K562 (cell line): ENCODE data around the gene C16orf90. TPM values are rescaled to one million over a fixed set of nuclear protein-coding genes. Genes with fewer than 3 reads are reported as not detected.

ENCODE experiments used
- ATAC-seq: fragments of 200-7000 bp; cut with Tn5 transposase; 3 replicates; pipeline ENCODE4 v1.9.1; 2020; ENCODE audit warnings: moderate library complexity
- BruUV-seq: library from RNA; stranded (reverse); fragments of 400-500 nt; replicated peaks from 2 replicates; lab custom pipeline; 2021; lab: Mats Ljungman, UMichigan
- CTCF ChIA-PET: fragments of 300-600 bp; formaldehyde crosslinking; extraction: SDS; loops from one replicate; lab custom pipeline; 2021; ENCODE audit warnings: low intra/inter-chr PET ratio; lab: Yijun Ruan, JAX
- POLR2A ChIA-PET: fragments of 300-600, 350-650 bp; sonication (Branson Sonifier 250); formaldehyde crosslinking; extraction: SDS; loops from one replicate; lab custom pipeline; 2021; ENCODE audit warnings: antibody characterized with exemption, inconsistent platforms; lab: Yijun Ruan, JAX
- DNase-seq, 4 experiments: peaks; one replicate each; pipeline versions ENCODE4 v3.0.0 to v3.0.0-alpha.2; 2011 to 2018; ENCODE audit warnings: low spot score in 3 of 4, mixed read lengths in 3 of 4; ENCODE audit errors: extremely low read depth in 1 of 4
- FAIRE-seq: peaks from 2 replicates; lab custom pipeline; 2011; peaks lifted over from hg19 to GRCh38; lab: Jason Lieb, UNC
- H2AFZ ChIP-seq: 2 replicates; pipeline ENCODE4 v1.6.0; 2011; ENCODE audit warnings: low read depth, low read length, control low read depth, inconsistent platforms
- H3K27ac ChIP-seq: fragments of 200-600 bp; 3 replicates; pipeline ENCODE4 v1.8.0; 2011; ENCODE audit warnings: low read depth, mild to moderate bottlenecking, control low read depth, inconsistent platforms, low read length, moderate library complexity, mixed read lengths; ENCODE audit errors: extremely low read depth
- H3K27me3 ChIP-seq, 2 experiments: fragments of 300-600 bp in 1 of 2; 2 replicates in 1 of 2; 3 replicates in 1 of 2; pipeline versions ENCODE4 v1.6.0 to v1.8.0; 2011; ENCODE audit warnings: inconsistent platforms in 2 of 2, low read length in 2 of 2, mild to moderate bottlenecking in 1 of 2, mixed read lengths in 1 of 2, moderate library complexity in 1 of 2; ENCODE audit not compliant: control insufficient read depth in 2 of 2, insufficient read depth in 2 of 2
- H3K36me3 ChIP-seq: fragments of 300-600 bp; 3 replicates; pipeline ENCODE4 v1.8.0; 2011; ENCODE audit warnings: mild to moderate bottlenecking, low read length, inconsistent platforms; ENCODE audit not compliant: control insufficient read depth, insufficient read depth
- H3K4me1 ChIP-seq, 2 experiments: fragments of 200-600 bp in 1 of 2; replicated peaks in 1 of 2; 2 replicates in 1 of 2; 3 replicates in 1 of 2; pipeline versions ENCODE4 v1.5.1 to v1.8.0; 2011; ENCODE audit warnings: inconsistent platforms in 2 of 2, low read length in 2 of 2, mild to moderate bottlenecking in 1 of 2, mixed read lengths in 1 of 2, moderate library complexity in 1 of 2; ENCODE audit not compliant: control insufficient read depth in 2 of 2, insufficient read depth in 2 of 2
- H3K4me2 ChIP-seq: 2 replicates; pipeline ENCODE4 v1.6.1; 2011; ENCODE audit warnings: low read length, control low read depth, inconsistent platforms, mixed read lengths; ENCODE audit not compliant: insufficient read depth
- H3K4me3 ChIP-seq: fragments of 200-600 bp; sonication (generic), shearing (Covaris generic); 2 replicates; pipeline ENCODE4 v1.5.1; 2016; ENCODE audit warnings: control low read depth, inconsistent platforms
- H3K79me2 ChIP-seq: fragments of 200-600 bp; 3 replicates; pipeline ENCODE4 v1.8.0; 2011; ENCODE audit warnings: low read length, inconsistent platforms; ENCODE audit not compliant: control insufficient read depth, insufficient read depth
- H3K9ac ChIP-seq, 2 experiments: 2 replicates each; pipeline versions ENCODE4 v1.6.0 to v1.6.1; 2011; ENCODE audit warnings: low read depth in 2 of 2, low read length in 2 of 2, control low read depth in 1 of 2, inconsistent platforms in 1 of 2, mild to moderate bottlenecking in 1 of 2, mixed read lengths in 1 of 2; ENCODE audit not compliant: insufficient read depth in 1 of 2
- H3K9me1 ChIP-seq: one replicate; pipeline ENCODE4 v1.6.0; 2011; ENCODE audit warnings: inconsistent platforms, mild to moderate bottlenecking, low read length, moderate library complexity; ENCODE audit not compliant: control insufficient read depth, insufficient read depth
- H3K9me3 ChIP-seq: replicated peaks from 2 replicates; pipeline ENCODE4 v1.5.1; 2011; ENCODE audit warnings: low read depth, low read length, inconsistent platforms; ENCODE audit not compliant: control insufficient read depth, insufficient read depth
- H4K20me1 ChIP-seq: replicated peaks from 2 replicates; pipeline ENCODE4 v1.6.1; 2011; ENCODE audit warnings: low read length, inconsistent platforms, mixed read lengths; ENCODE audit not compliant: control insufficient read depth, insufficient read depth
- GTF2A2 ChIP-seq: IDR thresholded peaks from 2 replicates; pipeline ENCODE4 v1.6.1; 2016; ENCODE audit warnings: mild to moderate bottlenecking, missing genetic modification characterization, missing compliant biosample characterization
- IFI16 ChIP-seq: fragments of 250-450 bp; sonication (Bioruptor Pico); IDR thresholded peaks from 2 replicates; pipeline ENCODE4 v2.1.2; 2022; ENCODE audit warnings: mild to moderate bottlenecking, inconsistent platforms
- L3MBTL2 ChIP-seq: fragments of 450-650 bp; IDR thresholded peaks from 2 replicates; pipeline ENCODE4 v1.6.1; 2016; ENCODE audit warnings: mild to moderate bottlenecking, moderate library complexity
- NR2F6 ChIP-seq: fragments of 450-650 bp; formaldehyde crosslinking; IDR thresholded peaks from 2 replicates; pipeline ENCODE4 v1.4.0; 2020; ENCODE audit warnings: mild to moderate bottlenecking
- PHB2 ChIP-seq: fragments of 450-650 bp; IDR thresholded peaks from 2 replicates; pipeline ENCODE4 v1.6.1; 2017; ENCODE audit warnings: low read depth
- PTRF ChIP-seq: fragments of 450-650 bp; IDR thresholded peaks from 2 replicates; pipeline ENCODE4 v1.6.1; 2016; ENCODE audit warnings: mild to moderate bottlenecking, missing genetic modification characterization, missing compliant biosample characterization
- RBM34 ChIP-seq: fragments of 200-400 bp; formaldehyde crosslinking; IDR thresholded peaks from 2 replicates; pipeline ENCODE4 v1.6.1; 2018; ENCODE audit warnings: low read length, borderline replicate concordance; ENCODE audit not compliant: insufficient read depth
- SIN3B ChIP-seq: fragments of 450-650 bp; IDR thresholded peaks from 2 replicates; pipeline ENCODE4 v1.6.1; 2017; ENCODE audit warnings: low read depth, mild to moderate bottlenecking, moderate library complexity
- SRSF3 ChIP-seq: fragments of 200-400 bp; formaldehyde crosslinking; IDR thresholded peaks from 2 replicates; pipeline ENCODE4 v1.6.1; 2016; ENCODE audit warnings: mild to moderate bottlenecking, low read length, moderate library complexity; ENCODE audit not compliant: insufficient read depth
- SRSF7 ChIP-seq: fragments of 200-400 bp; formaldehyde crosslinking; optimal IDR thresholded peaks from 2 replicates; pipeline ENCODE3; 2017; ENCODE audit warnings: mild to moderate bottlenecking, low read depth, low read length
- XRCC4 ChIP-seq: IDR thresholded peaks from one replicate; pipeline ENCODE4 v1.6.1; 2011; ENCODE audit not compliant: insufficient read depth, insufficient read length; ENCODE audit errors: extremely low read depth
- ZKSCAN1 ChIP-seq: fragments of 150-350 bp; IDR thresholded peaks from 2 replicates; pipeline ENCODE4 v1.6.1; 2016; ENCODE audit warnings: low read depth, low read length
- ZNF316 ChIP-seq: fragments of 450-650 bp; IDR thresholded peaks from 2 replicates; pipeline ENCODE4 v1.6.1; 2016
- WGBS: fragments of 100-300 bp; shearing (Covaris generic); methylation state at CpG from one replicate; pipeline ENCODE4 v1.1.6; 2016; ENCODE audit warnings: low coverage, mixed read lengths; ENCODE audit not compliant: insufficient coverage; ENCODE audit errors: missing lambda C conversion rate; 5-methylcytosine and 5-hydroxymethylcytosine counted together
- in situ Hi-C: fragments of 300-500 bp; cut with MboI; formaldehyde crosslinking; loops from 4 replicates; pipeline ENCODE4 v1.15.0; 2018; ENCODE audit warnings: inconsistent platforms, mixed read lengths
- intact Hi-C: fragments of 100-400 bp; cut with micrococcal nuclease; formaldehyde crosslinking; loops from 2 replicates; pipeline ENCODE4 v1.14.2; 2022
- polyA plus RNA-seq, 8 experiments: library from polyadenylated mRNA; depleted of rRNA in 4 of 8; stranded (reverse) in 5 of 8; unstranded in 3 of 8; fragments of >200 nt; fragmentation: Nextera tagmentation in 2 of 8; fragmentation: Illumina TruSeq in 1 of 8; extraction: Ambion mirVana in 2 of 8; extraction: Trizol in 1 of 8; gene quantifications; 2 replicates each; pipeline versions ENCODE4 v1.2.1 to v1.2.3, GENCODE V29; 2011 to 2014; ENCODE audit warnings: inconsistent platforms in 1 of 8, missing spikeins in 1 of 8
- total RNA-seq, 7 experiments: library from RNA; depleted of rRNA in 6 of 7; stranded (reverse); fragments of >200 nt in 6 of 7; fragmentation: Illumina TruSeq in 2 of 7; extraction: Trizol in 2 of 7; gene quantifications; 2 replicates each; pipeline versions ENCODE4 v1.2.1 to v1.2.3, GENCODE V29; 2011 to 2021; ENCODE audit warnings: low replicate concordance in 1 of 7
- TF ChIP-seq, protein P1 (sequence below): fragments of 250-450 bp; sonication (Bioruptor Pico); IDR thresholded peaks from 2 replicates; pipeline ENCODE4 v1.8.0; 2021; ENCODE audit warnings: moderate library complexity, mild to moderate bottlenecking, inconsistent platforms

C16orf90 gene
- total and polyA plus RNA-seq, 9 of the 15 experiments (the other 6 are each of a cell fraction or from before 2014, with no cell fraction given), result not detected

GRCh38 chr16:3497771-3498170 is 2.5 kb upstream of the C16orf90 start:
- Histone ChIP-seq H3K9ac (no peak overlapping the region), H4K20me1 (no peaks in the 10 kb centered on the region), H3K27me3 (no peaks in the 10 kb centered on the region), H3K4me3 (no peak overlapping the region), H3K36me3 (no peaks in the 10 kb centered on the region), H3K9me3 (peaks cover 4% of the 10 kb centered on the region; the same call in 1 of the 2 replicates), H3K27ac (no peak overlapping the region), H3K79me2 (no peaks in the 10 kb centered on the region), H3K9me1 (no peaks in the 10 kb centered on the region), H3K4me2 (no peak overlapping the region), H3K4me1 (peaks cover 2 to 34% of the 10 kb centered on the region in 2 experiments; a peak in 3 of 5 replicates), H2AFZ (no peak overlapping the region)
- POLR2A ChIA-PET, result interaction anchor here (0.6 kb wide), 1 partner anchor 12 kb away, joined by 3 read pairs; no protein-coding TSS in a partner anchor
- DNase-seq (no peak), ATAC-seq (no peak), FAIRE-seq (no peak)
- in situ Hi-C loops, result no loop called here
- TF ChIP-seq XRCC4 (no peak), PHB2 (no peak), SRSF7 (no peak), IFI16 (CRISPR knock-in tag) (no peak), SIN3B (no peak), PTRF (no peak), RBM34 (no peak), GTF2A2 (no peak), L3MBTL2 (no peak), ZKSCAN1 (no peak), SRSF3 (no peak), NR2F6 (CRISPR knock-in tag) (no peak), ZNF316 (no peak)
- TF ChIP-seq, protein P1, sequence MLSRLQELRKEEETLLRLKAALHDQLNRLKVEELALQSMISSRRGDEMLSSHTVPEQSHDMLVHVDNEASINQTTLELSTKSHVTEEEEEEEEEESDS (CRISPR knock-in tag), result no peak
- no TSS peak for BruUV-seq
- WGBS, result 13% methylated on average over 4 of the region's 4 CpGs
- CTCF ChIA-PET, result no interaction called here
- intact Hi-C loops, result loop anchor here (10.0 kb wide), 1 partner anchor 133 kb away; no protein-coding TSS in a partner anchor
